ENCODE results near the gene SERPINB3.
"Not testable (repeated sequence)": the region's sequence is repeated elsewhere in the genome, so short reads cannot be mapped to it uniquely, and the experiment has no call there.

SERPINB3 gene

DNA sequence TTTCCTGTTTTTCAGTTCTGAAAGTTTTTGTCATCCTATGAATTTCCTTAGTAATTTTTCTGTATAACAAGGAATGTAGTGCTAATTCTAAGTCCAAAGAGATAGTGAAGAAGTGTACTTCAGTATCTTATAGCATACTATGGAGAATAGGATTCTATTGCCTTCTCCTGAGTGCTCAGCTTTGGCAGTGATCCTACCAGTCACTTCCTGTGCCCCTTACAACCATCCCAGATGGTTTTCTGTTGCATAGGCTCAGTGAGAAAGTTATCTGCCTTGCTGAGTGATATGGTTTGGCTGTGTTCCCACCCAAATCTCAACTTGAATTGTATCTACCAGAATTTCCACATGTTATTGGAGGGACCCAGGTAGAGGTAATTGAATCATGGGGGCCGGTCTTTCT lies 17.0 kb downstream of the SERPINB3 start:
- not testable (repeated sequence) for DNase-seq

DNA sequence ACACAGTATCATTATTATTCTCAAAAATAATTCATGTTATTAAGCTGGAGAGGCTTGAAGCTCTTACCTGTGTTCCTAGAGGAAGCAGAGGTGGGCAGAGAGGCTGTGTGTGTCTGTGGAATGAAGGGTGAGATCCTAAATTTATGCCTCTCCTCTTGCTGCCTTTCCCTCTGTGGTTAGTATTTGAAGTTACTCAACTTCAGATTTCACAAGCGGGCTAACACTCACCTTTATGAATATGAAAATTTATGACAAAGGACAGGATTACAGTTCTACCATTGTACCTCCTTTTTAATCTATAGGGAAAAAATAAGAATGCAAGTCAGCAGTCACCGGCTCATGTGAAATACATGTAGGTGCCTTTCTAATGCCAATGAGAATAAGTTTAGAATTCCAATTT lies 17.6 kb downstream of the SERPINB3 start, which contains the start of gene SERPINB4:
Gene SERPINB4, minus strand, starts transcription at position 115 of the 400 bp plus-strand sequence. CDS start 679 bp downstream, outside the sequence.
- not testable (repeated sequence) for DNase-seq

DNA sequence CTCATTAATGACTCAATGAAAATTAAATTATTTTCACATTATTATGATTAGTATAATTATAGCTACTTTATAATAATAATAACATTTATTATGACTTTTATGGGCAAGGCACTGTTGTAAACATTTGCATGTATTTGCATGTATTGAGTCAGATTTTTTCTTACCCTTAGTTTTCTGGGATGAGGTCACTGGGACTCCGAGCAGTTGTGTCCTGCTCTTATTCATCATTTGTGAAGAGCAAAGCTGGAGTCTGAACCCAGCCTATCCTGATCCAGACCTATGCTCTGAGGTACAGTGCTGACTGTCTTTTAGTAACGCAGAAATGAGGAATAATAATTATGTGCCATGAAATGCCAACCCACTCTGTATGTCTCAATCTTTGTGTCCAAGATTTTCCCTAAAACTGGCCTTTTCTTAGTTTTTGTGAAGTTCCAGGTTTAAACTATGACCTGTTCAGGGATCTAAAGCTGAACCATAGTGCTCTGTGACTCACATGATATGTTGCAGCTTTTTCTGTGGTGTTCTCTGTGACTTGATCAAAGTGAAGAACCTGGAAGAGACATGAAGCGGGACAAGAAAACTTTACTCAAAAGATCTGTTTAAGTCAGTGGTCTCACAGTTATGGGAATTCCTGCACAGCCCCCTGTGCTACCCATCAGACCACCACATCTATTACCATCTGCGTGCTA lies 18.9 kb downstream of the SERPINB3 start:
- not testable (repeated sequence) for DNase-seq

DNA sequence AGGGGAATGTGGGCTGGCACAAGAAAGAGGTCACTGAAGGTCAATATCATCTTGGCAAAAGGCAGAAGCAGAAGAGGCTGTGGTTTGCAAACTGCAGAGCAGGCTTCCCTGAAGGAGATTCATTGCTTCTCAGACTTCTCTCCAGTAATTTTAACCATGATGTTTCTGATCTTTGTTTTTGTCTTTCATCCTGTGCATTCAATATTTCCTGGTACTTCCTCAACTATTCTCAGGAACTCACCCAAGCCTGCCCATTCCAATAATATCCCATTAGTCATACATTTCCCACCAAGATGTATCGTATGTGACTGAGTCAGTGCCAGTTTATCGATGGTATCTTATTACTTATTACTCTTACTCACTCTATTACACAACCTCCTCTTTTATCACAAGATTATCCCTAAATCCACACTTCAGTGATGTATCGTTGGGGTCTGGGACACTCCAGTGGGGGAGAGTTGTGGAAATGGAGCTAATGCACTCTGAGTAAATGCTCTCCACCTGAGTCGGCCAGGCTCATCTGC lies 20.5 kb downstream of the SERPINB3 start:
- not testable (repeated sequence) for DNase-seq

DNA sequence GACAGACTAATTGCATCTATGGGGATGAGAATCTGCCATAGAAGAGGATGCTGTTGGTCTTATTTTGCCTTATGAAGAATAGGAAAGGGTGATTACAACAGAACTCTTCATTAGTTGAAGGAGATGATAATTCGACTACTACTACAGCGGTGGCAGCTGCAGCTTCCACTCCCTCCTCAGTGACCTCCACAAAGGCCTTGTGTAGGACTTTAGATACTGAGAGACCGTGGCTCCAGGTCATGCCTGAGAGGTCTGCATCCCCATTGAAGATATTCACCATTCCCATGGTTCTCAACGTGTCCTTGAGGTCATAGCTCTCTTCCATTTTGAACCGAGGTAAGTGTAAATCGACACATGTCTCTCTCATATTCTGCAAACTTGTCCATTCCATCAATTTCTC lies 24.0 kb downstream of the SERPINB3 start:
- no peak for DNase-seq

DNA sequence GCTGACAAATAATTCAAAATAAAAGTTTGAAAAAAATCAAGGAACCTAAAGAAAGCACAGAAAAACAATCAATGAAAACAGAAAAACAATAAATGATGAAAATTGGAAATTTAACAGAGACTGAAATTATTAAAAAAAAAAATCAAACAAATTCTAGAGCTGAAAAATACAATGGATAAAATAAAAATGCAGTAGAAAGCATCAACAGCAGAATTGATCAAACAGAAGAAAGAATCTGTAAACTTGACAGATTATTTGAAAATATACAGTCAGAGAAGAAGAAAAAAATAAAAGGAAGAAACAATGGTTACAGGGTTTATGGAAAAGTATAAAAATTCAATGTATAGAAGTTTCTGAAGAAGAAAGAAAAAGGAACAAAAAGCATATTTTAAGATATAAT lies 33.9 kb downstream of the SERPINB3 start:
- no peak for DNase-seq

DNA sequence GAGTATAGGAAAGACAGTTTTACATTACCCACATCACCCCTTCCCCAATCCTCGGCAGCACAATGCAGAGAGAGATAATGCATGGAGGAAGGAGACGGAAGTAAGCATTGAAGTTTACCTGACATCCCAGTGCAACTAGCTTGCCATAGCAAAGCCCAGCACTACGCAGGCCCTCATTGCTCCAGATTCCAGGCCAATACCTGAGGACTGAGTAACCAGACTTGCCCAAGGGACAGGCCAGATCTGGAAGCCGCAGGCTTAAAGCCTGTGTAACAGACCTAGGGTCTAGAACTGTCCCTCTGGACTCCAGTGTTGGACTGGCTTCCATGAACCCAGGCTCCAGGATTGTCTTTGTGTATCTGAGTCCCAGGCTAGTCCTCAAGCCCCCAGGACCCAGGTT lies 35.3 kb downstream of the SERPINB3 start:
- DNase-seq: no peak

DNA sequence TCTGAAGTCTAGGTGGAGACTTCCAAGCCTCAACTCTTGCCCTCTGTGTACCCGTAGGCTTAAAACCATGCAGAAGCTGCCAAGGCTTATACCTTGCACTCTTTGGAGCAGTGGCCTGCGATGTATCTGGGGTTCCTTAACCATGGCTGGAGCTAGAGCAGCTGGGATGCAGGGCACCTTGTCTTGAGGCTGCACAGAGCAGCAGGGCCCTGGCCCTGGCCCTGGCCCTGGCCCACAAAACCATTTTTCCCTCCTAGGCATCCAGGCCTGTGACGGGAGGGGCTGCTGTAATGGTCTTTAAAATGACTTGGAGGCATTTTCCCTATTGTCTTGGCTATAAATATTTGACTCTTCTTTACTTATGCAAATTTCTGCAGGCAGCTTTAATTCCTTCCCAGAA lies 36.8 kb downstream of the SERPINB3 start:
- DNase-seq: no peak

DNA sequence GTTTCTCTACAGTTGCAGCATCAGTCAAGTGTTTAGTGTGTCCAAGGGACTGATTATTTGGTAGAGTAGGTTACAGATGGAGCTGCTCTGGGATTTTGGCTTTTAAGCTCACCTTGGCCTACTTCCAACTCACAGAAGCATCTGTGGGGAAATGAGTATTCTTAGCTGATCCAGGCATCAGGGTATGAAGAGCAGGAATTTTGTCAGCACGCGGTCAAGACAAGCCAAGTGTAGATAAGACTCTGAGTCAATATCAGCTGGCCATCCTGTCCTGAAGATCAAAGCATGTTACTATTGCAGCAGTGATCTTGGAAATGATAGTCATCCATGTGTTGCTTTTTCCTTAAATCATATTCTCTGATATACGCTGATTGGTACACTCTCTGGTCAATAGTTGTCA lies 42.0 kb downstream of the SERPINB3 start:
- DNase-seq: no peak

DNA sequence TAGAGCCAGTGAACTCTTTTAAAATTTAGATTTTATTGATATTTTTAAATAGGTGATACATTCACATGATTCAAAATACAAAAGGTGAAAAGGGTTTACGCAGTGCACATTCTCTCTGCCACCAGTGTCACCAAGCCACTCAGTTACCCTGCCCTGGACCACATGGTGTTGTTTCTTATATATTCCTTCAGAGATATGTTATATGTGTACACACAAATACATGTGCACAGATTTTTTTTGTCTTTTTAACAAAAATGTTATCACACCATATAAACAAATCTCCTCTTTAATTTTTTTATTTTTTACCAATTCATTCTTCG lies 43.8 kb downstream of the SERPINB3 start:
- no peak for DNase-seq

DNA sequence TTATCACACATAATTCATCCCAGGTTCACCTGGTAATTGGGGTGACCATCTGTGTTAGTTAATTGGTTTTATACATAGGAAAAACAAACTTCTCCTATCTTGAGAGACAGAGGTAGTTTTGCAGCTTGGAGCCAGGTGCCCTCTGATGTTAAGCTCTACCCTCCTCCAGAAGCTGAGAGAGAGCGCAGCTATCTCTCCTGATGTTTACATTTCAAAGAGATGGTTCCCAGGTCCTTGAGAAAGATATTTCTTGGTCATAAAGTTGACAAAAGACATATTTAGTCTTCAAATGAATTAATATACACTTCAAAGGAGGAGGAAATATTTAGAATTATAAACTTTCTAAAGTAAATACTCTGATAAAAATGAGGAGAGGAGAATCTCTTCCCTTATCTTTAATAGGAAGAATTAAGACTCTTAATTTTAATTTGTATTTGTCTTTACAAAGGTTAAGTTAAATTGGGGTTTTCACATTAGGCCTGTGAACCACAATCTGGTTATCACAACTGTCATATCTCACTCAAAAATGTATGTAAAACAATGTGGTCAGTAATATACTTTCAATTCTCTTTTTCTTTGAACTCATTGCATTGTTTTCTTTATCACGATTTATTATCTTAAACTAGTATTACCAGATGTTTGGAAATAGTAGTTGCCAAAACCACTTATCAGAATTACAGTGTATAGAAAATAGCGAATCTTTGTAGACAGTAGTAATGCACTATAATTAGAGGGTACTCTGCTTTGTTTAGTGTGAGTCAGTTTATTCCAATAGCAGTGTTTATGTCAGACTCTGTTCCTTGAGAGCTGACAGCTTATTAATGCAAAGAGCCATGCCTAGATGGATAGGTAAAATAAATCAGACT lies 44.4 kb downstream of the SERPINB3 start:
- DNase-seq: peak; percentile 97

DNA sequence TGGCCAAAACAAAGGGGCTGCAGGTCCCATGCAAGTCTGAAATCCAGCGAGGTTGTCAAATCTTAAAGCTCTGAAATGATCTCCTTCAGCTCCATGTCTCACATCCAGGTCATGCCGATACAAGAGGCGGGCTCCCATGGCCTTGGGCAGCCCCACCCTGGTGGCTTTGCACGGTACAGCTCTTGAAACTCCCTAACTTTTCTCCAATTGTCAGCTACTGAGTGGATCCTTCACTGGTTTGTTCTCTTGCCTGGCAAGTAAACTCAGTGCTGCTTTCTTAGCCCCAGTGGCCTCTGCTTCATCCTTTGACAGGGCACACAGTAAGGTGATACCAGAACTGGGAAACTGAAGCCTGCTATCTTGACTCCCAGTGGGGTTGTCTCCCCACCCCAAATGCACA lies 48.3 kb downstream of the SERPINB3 start:
- DNase-seq: no peak

DNA sequence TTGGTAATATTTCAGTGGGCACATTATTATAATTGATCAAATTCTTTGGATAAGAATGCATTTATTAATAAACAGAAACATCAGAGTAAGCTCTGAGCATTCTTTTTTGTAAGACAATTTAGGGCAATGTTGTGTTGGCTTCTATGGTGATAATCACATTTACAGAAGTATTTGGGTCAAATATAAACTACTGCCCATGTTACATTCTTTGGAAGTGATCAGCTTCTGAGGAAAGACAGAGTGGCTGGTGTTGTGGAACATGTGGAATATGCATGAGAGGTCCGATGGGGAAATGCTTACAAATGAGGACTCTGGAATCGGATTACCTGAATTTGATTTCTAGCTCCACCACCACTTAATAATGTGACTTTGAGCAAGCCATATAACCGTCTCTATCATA lies 55.2 kb downstream of the SERPINB3 start:
- DNase-seq: no peak

All from NCI-H748 treated with DMSO at 0.1 percent for 48 hours (cell line).